Measurements from ENCODE around the gene JARID2. TPM values are rescaled to one million over a fixed set of nuclear protein-coding genes. Genes with fewer than 3 reads are reported as not detected.

Gene JARID2
- total RNA-seq, 4 donors from 2014 or later: 12.1 to 33.8 (median 17.0) TPM

- Histone ChIP-seq H3K36me3 (no peaks in the 10 kb centered on the region), H3K9me3 (no peaks in the 10 kb centered on the region), H3K27me3 (no peaks in the 10 kb centered on the region), H3K27ac (no peak overlapping the region), H3K4me3 (no peak overlapping the region), H3K4me1 (peaks cover 0 to 38% (median 10%) of the 10 kb centered on the region in 4 donors)
- DNase-seq: no peak
- TF ChIP-seq CTCF (IDR thresholded peaks at IDR 0.05) (no peak), POLR2A (IDR thresholded peaks at IDR 0.05) (no peak)
Measured at GRCh38 chr6:15363164-15363522, 117.3 kb downstream of the JARID2 start.

GRCh38 chr6:15363523-15364400 lies 117.9 kb downstream of the JARID2 start:
- Histone ChIP-seq H3K4me1 (peaks cover 0 to 38% (median 10%) of the 10 kb centered on the region in 4 donors), H3K27ac (peak overlapping the region in 1 of 4 donors; percentile 4)

GRCh38 chr6:15364401-15365037 lies 118.7 kb downstream of the JARID2 start:
- H3K36me3 ChIP-seq: no peaks in the 10 kb centered on the region
- no peak for DNase-seq
- H3K4me1 ChIP-seq: peaks cover 0 to 38% (median 7%) of the 10 kb centered on the region in 4 donors
- H3K4me3 ChIP-seq: no peak overlapping the region
- no peaks in the 10 kb centered on the region for H3K9me3 ChIP-seq
- no peaks in the 10 kb centered on the region for H3K27me3 ChIP-seq
- TF ChIP-seq CTCF (IDR thresholded peaks at IDR 0.05) (no peak), POLR2A (IDR thresholded peaks at IDR 0.05) (no peak)
- peak overlapping the region in 1 of 4 donors; percentile 4 for H3K27ac ChIP-seq

More at GRCh38 chr6:15363523-15364400, 117.9 kb downstream of the JARID2 start:
- Histone ChIP-seq H3K9me3 (no peaks in the 10 kb centered on the region), H3K4me3 (no peak overlapping the region), H3K27me3 (no peaks in the 10 kb centered on the region), H3K36me3 (no peaks in the 10 kb centered on the region)
- TF ChIP-seq CTCF (IDR thresholded peaks at IDR 0.05) (no peak), POLR2A (IDR thresholded peaks at IDR 0.05) (no peak)
- DNase-seq: no peak

- TF ChIP-seq POLR2A (IDR thresholded peaks at IDR 0.05) (no peak), CTCF (IDR thresholded peaks at IDR 0.05) (no peak)
- Histone ChIP-seq H3K4me3 (no peak overlapping the region), H3K4me1 (peaks cover 0 to 38% (median 7%) of the 10 kb centered on the region in 4 donors), H3K27ac (no peak overlapping the region), H3K36me3 (no peaks in the 10 kb centered on the region), H3K9me3 (no peaks in the 10 kb centered on the region), H3K27me3 (no peaks in the 10 kb centered on the region)
- DNase-seq: peak; percentile 54 to 84 (median 63)
Measured at GRCh38 chr6:15365273-15365687, 119.4 kb downstream of the JARID2 start.

- no peak overlapping the region for H3K4me3 ChIP-seq
Measured at GRCh38 chr6:15366003-15366535, 120.2 kb downstream of the JARID2 start.

More at GRCh38 chr6:15366003-15366535, 120.2 kb downstream of the JARID2 start:
- H3K27me3 ChIP-seq: no peaks in the 10 kb centered on the region
- H3K9me3 ChIP-seq: no peaks in the 10 kb centered on the region
- H3K4me1 ChIP-seq: peaks cover 0 to 40% (median 7%) of the 10 kb centered on the region in 4 donors
- TF ChIP-seq CTCF (IDR thresholded peaks at IDR 0.05) (no peak), POLR2A (IDR thresholded peaks at IDR 0.05) (no peak)
- no peaks in the 10 kb centered on the region for H3K36me3 ChIP-seq
- DNase-seq: no peak
- no peak overlapping the region for H3K27ac ChIP-seq

Data from Peyer's patch (tissue), 4 donors.